Left hindlimb (tissue), 1 donor: ENCODE data around the gene MIER1.
A peak's percentile ranks its signal among the peaks of the same experiment; 100 is the strongest.
"Not testable (repeated sequence)": the region's sequence is repeated elsewhere in the genome, so short reads cannot be mapped to it uniquely, and the experiment has no call there.

Source experiments
- DNase-seq: peaks from one replicate; pipeline ENCODE4 v3.0.0-alpha.2; 2018

Gene MIER1

DNA sequence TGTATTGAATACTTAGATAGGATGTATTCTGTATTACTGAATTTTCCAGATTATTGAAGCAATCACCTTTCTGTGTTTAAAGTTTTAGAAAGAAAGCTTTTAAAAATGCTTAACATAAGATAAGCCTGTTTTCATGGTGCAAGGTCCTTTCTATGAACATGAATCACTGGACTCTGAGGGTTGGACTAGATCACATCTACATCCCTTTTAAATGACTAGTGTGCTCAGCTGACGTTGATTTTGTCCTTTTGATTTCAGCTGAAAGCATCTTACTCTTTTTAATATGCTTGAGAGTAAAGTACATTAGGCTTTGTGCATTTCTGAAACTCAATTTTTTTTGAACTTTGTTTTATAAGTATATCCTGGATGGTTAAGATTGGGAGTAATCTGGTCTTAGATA lies 16.2 kb downstream of the MIER1 start:
- no peak for DNase-seq

DNA sequence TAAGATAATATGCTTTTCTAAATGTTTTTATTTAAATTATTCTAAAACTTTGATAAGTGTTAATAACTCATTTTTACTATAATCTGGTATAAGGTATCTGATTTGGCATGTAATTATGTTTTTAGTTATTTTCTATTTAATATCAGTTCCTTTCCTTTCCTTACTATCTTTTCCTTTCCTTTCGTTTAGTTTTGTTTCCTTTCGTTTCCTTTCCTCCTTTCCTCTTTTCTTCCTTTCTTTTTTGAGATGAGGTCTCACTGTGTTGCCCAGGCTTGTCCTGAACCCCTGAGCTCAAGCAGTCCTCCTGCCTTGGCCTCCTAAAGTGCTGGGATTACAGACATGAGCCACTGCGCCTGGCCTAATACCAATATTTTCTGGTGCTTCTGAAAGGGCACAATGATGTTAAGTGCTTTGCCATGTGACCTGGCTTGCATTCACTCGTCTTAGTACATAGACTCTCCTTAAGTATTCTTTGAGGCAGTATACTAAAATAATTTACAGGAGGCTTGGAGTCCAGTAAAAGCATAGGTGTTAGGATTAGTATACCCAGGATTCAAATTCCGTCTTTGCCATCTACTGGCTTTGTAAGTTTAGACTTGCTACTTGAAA lies 18.7 kb downstream of the MIER1 start:
- DNase-seq: no peak

DNA sequence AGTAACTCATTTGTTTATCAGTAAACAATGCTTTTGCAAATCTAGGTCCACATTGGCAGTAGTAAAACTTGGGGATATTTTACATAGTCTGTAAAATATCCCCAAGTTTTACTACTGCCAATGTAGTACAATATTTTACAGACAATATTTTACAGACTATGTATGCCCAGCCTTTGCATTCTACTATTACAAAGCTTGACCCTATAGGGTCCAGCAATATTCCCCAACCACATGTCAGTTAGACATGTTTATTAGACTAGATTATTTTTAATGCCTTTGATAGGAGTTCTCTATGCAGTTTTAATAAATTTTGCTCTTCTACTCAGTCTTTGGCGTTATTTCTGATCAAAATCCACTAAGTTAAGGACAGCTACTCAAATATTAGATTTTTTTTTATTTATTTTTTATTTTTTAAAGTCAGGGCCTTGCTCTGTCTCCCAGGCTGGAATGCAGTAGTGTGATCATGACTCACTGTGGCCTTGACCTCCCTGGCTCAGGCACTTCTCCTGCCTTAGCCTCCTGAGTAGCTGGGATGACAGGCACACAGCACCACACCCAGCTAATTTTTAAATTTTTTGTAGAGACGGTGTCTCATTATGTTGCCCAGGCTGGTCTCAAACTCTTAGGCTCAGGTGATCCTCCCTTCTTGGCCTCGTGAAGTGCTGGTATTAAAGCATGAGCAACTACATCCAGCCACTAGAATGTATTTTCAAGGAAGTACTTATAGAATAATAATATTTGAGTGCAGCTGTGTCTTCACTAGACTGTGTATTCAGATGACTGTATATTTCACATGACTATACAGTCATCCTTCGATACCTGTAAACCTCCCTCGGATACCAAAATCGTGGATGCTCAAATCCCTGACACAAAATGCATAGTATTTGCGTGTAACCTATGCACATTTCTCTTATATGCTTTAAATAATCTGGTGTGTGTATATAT lies 19.8 kb downstream of the MIER1 start:
- DNase-seq: no peak

GRCh38 chr1:66945316-66945715 lies 20.5 kb downstream of the MIER1 start:
- no peak for DNase-seq

DNA sequence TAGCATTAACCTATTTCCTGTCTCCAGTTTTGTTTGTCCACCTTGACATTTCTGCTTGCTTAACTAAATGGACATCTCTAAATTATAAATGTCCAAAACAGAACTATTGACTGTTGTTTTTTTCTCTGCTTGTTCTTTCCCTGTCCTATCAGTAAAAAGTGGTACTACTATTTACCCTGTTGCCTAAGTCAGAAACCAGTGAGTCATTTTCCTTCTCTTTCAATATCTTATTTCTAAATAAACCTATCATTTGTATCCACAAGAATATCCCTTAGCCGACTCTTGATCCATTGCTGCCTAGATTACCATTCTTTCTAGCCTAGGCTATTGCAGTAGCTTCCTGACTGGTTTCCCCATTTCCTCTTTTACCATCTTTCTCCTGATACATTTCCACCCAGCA lies 22.5 kb downstream of the MIER1 start:
- DNase-seq: no peak

- DNase-seq: no peak
These were observed 26.7 kb downstream of the MIER1 start for GRCh38 chr1:66951513-66951912.

- DNase-seq: no peak
These were observed 29.4 kb downstream of the MIER1 start for GRCh38 chr1:66954208-66954607.

DNA sequence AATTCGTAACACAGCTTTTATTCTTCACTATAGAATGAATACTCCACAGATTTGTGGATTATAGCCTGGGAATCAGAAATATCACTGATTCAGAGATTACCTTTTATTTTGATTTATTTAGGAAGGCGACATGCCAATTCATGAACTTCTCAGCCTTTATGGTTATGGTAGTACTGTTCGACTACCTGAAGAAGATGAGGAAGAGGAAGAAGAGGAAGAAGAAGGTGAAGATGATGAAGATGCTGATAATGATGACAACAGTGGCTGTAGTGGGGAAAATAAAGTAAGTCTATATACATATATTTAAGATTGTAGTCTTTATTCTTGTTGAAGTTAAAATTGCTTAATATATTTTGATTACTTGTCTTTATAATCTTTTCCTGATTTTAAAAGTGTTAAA lies 33.1 kb downstream of the MIER1 start:
- DNase-seq: no peak

GRCh38 chr1:66966188-66966873 lies 41.5 kb downstream of the MIER1 start:
- not testable (repeated sequence) for DNase-seq

DNA sequence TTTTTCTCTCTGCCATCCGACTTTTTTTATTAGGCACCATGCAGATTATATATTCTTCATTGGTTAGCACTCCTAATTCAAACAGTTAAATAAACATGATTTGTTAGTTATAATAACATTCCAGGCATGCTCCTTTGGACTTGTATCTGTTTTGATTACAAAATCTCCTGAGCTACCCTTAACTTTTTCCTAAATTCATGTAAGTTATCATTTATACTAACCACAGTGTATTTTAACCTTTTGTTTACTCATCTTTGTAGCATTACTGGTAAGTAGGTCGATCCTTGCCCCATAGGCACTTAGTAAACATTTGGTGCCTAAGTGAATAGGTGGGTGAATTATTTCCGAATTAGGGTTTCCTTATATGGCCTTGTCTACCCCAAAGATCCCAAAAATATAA lies 43.8 kb downstream of the MIER1 start:
- DNase-seq: no peak

DNA sequence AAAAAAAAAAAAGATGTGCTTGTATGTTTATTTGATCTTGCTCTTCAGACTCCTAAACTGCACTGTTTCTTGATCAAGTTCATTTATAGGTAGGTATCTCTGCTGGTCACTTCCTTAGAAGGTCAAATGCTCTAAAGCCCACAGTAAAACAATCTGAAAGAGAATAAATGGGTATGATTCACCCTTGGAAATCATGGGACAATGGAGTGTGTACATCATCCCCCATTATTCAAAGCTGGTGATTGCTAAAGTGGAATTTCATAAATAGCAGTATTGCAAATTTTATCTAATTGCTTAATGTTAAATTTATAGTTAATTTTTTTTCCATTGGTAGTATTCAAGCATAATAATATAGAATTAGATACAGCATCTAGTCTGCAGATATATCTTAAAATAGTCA lies 53.4 kb downstream of the MIER1 start:
- no peak for DNase-seq

DNA sequence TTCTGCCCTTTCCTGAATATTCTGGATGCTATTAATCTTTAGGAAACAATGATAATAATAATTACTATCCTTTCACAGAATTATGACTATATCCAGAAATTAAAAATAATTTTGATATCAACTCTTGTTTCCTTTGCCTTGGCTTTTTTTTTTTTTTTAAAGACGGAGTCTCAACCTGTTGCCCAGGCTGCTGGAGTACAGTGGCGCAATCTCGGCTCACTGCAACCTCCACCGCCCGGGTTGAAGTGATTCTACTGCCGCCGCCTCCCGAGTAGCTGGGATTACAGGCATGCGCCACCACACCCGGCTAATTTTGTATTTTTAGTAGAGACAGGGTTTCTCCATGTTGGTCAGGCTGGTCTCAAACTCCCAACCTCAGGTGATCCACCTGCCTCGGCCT lies 54.8 kb downstream of the MIER1 start:
- not testable (repeated sequence) for DNase-seq

- no peak for DNase-seq
These were observed 56.1 kb downstream of the MIER1 start for GRCh38 chr1:66980745-66981367.

DNA sequence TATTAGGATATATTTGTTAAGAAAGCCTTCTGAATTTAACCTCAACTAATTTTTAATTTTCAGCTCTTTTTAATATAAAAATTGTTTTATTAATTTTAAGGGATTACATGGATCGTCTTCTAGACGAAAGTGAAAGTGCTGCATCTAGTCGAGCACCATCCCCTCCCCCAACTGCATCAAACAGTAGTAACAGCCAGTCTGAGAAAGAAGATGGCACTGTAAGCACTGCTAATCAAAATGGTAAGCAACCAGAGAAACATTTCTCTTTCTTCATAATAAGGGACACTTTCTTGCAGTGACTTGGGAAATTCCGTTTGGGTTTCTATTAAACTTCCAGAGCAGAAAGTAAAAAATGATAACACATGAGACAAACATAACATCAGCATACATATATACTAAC lies 56.9 kb downstream of the MIER1 start:
- no peak for DNase-seq

- no peak for DNase-seq
These were observed 57.9 kb downstream of the MIER1 start for GRCh38 chr1:66982561-66983260.

DNA sequence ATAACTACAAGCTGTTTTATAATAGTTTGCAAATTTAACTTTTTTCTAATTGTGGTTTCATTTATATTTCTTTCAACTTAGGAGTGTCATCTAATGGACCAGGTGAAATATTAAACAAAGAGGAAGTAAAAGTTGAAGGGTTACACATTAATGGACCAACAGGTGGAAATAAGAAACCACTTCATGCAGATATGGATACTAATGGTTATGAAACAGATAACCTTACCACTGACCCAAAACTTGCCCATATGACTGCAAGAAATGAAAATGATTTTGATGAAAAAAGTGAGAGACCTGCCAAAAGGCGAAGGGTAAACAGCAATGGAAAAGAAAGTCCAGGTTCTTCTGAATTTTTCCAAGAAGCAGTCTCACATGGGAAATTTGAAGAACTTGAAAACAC lies 59.7 kb downstream of the MIER1 start:
- DNase-seq: no peak

DNA sequence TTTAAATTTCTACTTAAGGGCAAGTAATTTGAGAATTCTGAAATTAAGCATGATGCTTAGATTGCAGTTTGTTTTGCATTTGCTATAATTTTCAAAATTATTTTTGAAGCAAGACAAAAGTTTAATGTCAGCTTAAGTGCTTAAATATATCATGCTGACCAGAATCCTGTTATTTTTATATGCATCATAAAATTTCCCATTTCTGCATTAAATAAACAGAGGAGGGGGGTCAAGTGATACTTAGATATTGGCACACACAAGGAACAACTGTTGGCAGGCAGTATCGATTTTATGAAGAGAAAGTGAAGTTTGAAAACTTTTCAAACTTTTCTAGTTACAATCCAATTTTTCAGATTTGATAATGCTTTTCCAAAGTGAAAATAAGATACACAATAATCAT lies 61.0 kb downstream of the MIER1 start:
- no peak for DNase-seq

DNA sequence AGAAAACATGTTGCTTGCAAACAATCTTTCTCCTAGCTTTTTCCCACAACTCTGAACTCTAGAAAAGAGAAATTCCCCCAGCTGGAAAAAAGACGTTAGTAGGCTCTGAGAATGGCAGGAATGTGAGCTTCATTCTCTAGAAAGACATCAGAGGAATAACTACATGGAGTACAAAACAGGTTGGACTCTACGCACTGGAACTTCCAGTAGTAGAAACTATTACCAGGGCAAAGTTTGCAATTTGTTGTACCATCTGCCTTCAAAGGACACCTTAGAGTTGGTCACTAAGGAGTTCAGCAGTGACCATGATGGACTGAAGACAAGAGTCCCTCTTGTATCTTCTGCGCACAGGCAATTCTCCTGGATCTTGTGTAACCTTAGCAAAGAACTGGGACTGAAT lies 68.3 kb downstream of the MIER1 start:
- no peak for DNase-seq

DNA sequence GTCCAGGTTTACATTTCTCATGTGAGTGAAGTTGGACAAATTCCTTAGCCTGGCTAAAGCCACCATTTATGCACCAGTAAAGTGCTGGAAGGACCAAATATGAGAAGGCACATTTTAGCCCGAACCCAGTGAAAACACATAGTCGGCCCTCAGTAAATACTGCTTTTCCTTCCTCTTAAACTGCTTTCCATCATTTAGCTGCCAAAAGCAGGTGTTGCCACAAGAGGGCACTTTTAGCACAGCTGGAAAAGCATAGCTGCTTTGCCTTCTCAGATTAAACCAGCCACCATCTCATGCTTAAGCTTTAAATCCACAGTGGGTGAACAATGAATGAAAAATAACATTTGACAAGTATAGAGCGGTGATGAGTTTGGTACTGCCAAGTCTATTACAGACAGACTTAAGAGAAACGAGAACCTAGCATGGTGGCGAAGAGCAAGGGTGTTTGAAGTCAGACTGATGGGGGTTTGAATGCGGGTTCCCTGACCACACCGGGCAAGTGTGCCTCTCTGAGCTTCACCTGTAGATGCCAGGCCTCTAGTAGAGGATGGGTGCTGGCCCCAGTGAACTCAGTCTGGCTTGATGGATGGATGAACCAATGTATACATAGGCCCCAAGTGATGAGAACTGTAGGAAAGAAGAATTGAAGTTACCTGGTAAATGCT lies 71.4 kb downstream of the MIER1 start:
- DNase-seq: peak; percentile 49

DNA sequence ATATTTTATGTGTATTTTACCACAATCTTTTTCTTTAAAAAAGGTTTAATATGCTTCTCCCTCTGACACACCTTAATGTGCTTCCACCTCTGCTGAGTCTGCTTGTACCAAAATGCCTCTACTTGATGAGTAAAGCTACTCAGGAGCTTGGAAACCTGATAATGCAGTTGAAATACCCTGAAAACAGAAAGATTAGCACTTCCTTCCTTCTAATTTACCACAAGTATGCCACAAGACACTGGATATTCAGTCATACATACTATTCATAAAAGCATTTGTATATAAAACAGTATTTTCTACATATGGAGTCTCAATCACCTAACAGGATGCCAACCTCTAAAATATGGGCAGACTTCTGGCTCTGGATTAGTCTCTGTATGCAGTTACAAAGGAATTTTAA lies 74.2 kb downstream of the MIER1 start:
- no peak for DNase-seq

GRCh38 chr1:66999640-67000400 lies 75.0 kb downstream of the MIER1 start:
- no peak for DNase-seq
